H9 (cell line): Measurements from ENCODE around the gene C1orf52. TPM values are rescaled to one million over a fixed set of nuclear protein-coding genes. Genes with fewer than 3 reads are reported as not detected.

ENCODE experiments used
- DNase-seq: peaks from one replicate; pipeline ENCODE4 v3.0.0-alpha.2; 2017
- H2AFZ ChIP-seq: one replicate; pipeline ENCODE4 v1.6.1; 2013; ENCODE audit warnings: mild to moderate bottlenecking, low read length, control low read depth, moderate library complexity
- H2AK5ac ChIP-seq: 2 replicates; pipeline ENCODE4 v1.6.1; 2013; ENCODE audit warnings: low read length, control low read depth, mixed read lengths; ENCODE audit not compliant: insufficient read length
- H2BK120ac ChIP-seq: one replicate; pipeline ENCODE4 v1.6.1; 2013; ENCODE audit warnings: low read depth, mild to moderate bottlenecking, low read length, control low read depth, inconsistent platforms; ENCODE audit not compliant: poor library complexity, severe bottlenecking
- H2BK12ac ChIP-seq: 2 replicates; pipeline ENCODE4 v1.6.1; 2013; ENCODE audit warnings: low read length, control low read depth, mixed read lengths, low read depth; ENCODE audit not compliant: insufficient read length
- H2BK15ac ChIP-seq: 2 replicates; pipeline ENCODE4 v1.6.1; 2013; ENCODE audit warnings: low read depth, low read length, control low read depth
- H2BK20ac ChIP-seq: one replicate; pipeline ENCODE4 v1.6.1; 2013; ENCODE audit warnings: low read depth, mild to moderate bottlenecking, low read length, control low read depth, inconsistent platforms; ENCODE audit not compliant: poor library complexity, severe bottlenecking
- H2BK5ac ChIP-seq: 2 replicates; pipeline ENCODE4 v1.6.1; 2013; ENCODE audit warnings: low read length, control low read depth, mixed read lengths; ENCODE audit not compliant: insufficient read length
- H3K14ac ChIP-seq: 2 replicates; pipeline ENCODE4 v1.6.1; 2013; ENCODE audit warnings: low read length, control low read depth; ENCODE audit not compliant: insufficient read depth
- H3K18ac ChIP-seq: 2 replicates; pipeline ENCODE4 v1.6.1; 2013; ENCODE audit warnings: low read depth, mild to moderate bottlenecking, mixed read lengths, low read length, control low read depth; ENCODE audit not compliant: insufficient read length
- H3K23ac ChIP-seq: 2 replicates; pipeline ENCODE4 v1.6.1; 2013; ENCODE audit warnings: low read length, control low read depth, mixed read lengths, low read depth; ENCODE audit not compliant: insufficient read length
- H3K23me2 ChIP-seq: 2 replicates; pipeline ENCODE4 v1.6.1; 2013; ENCODE audit warnings: low read depth, mild to moderate bottlenecking, mixed read lengths, low read length, control low read depth; ENCODE audit not compliant: insufficient read length, poor library complexity, severe bottlenecking
- H3K27ac ChIP-seq: 2 replicates; pipeline ENCODE4 v1.5.1; 2013; ENCODE audit warnings: low read length, control low read depth, mixed read lengths, low read depth; ENCODE audit not compliant: insufficient read length
- H3K27me3 ChIP-seq: 2 replicates; pipeline ENCODE4 v1.6.1; 2013; ENCODE audit warnings: low read length, control low read depth, inconsistent platforms; ENCODE audit not compliant: insufficient read depth
- H3K4ac ChIP-seq: 2 replicates; pipeline ENCODE4 v1.6.1; 2013; ENCODE audit warnings: low read depth, mild to moderate bottlenecking, control low read depth, inconsistent platforms, low read length, moderate library complexity
- H3K4me1 ChIP-seq: 2 replicates; pipeline ENCODE4 v1.6.1; 2013; ENCODE audit warnings: low read length, control low read depth, inconsistent platforms; ENCODE audit not compliant: insufficient read depth
- H3K4me2 ChIP-seq: 2 replicates; pipeline ENCODE4 v1.6.1; 2013; ENCODE audit warnings: low read length, control low read depth, mixed read lengths; ENCODE audit not compliant: insufficient read length, insufficient read depth
- H3K56ac ChIP-seq: 2 replicates; pipeline ENCODE4 v1.6.1; 2013; ENCODE audit warnings: low read depth, mild to moderate bottlenecking, mixed read lengths, low read length, control low read depth; ENCODE audit not compliant: insufficient read length
- H3K79me1 ChIP-seq: 2 replicates; pipeline ENCODE4 v1.6.1; 2013; ENCODE audit warnings: low read depth, mild to moderate bottlenecking, moderate library complexity, low read length, control low read depth, inconsistent platforms; ENCODE audit not compliant: insufficient read depth, poor library complexity, severe bottlenecking
- H3K79me2 ChIP-seq: 2 replicates; pipeline ENCODE4 v1.6.1; 2013; ENCODE audit warnings: low read length, control low read depth, inconsistent platforms; ENCODE audit not compliant: insufficient read depth
- H3K9ac ChIP-seq: 2 replicates; pipeline ENCODE4 v1.6.1; 2013; ENCODE audit warnings: low read length, control low read depth, mixed read lengths; ENCODE audit not compliant: insufficient read length; ENCODE audit errors: extremely low read depth
- H3K9me3 ChIP-seq: one replicate; pipeline ENCODE4 v1.6.1; 2013; ENCODE audit warnings: low read depth, low read length, inconsistent platforms; ENCODE audit not compliant: control insufficient read depth
- H3T11ph ChIP-seq: one replicate; pipeline ENCODE4 v1.6.1; 2013; ENCODE audit warnings: mild to moderate bottlenecking, low read length, control low read depth, inconsistent platforms
- H4K20me1 ChIP-seq: one replicate; pipeline ENCODE4 v1.6.1; 2013; ENCODE audit not compliant: control insufficient read depth, insufficient read length, insufficient read depth
- H4K5ac ChIP-seq: 2 replicates; pipeline ENCODE4 v1.6.1; 2013; ENCODE audit warnings: low read depth, mild to moderate bottlenecking, mixed read lengths, low read length, control low read depth; ENCODE audit not compliant: insufficient read length
- H4K8ac ChIP-seq: replicated peaks from 2 replicates; pipeline ENCODE4 v1.6.1; 2013; ENCODE audit warnings: low read length, control low read depth, mixed read lengths, low read depth; ENCODE audit not compliant: insufficient read length
- H4K91ac ChIP-seq: 2 replicates; pipeline ENCODE4 v1.6.1; 2013; ENCODE audit warnings: low read depth, mild to moderate bottlenecking, moderate library complexity, mixed read lengths, low read length, control low read depth; ENCODE audit not compliant: insufficient read length
- H3K27ac Mint-ChIP-seq, 3 experiments: 2 replicates in 2 of 3; 3 replicates in 1 of 3; pipeline ENCODE4 v1.8.0; 2020 to 2021; ENCODE audit warnings: mixed read lengths in 3 of 3, mild to moderate bottlenecking in 1 of 3, moderate library complexity in 1 of 3
- H3K27me3 Mint-ChIP-seq: 2 replicates; pipeline ENCODE4 v1.8.0; 2021; ENCODE audit warnings: low read depth, mild to moderate bottlenecking, moderate library complexity, mixed read lengths
- H3K36me3 Mint-ChIP-seq, 3 experiments: 2 replicates in 2 of 3; 3 replicates in 1 of 3; pipeline ENCODE4 v1.8.0; 2020 to 2021; ENCODE audit warnings: low read depth in 3 of 3, mixed read lengths in 3 of 3; ENCODE audit not compliant: insufficient read depth in 1 of 3
- H3K4me1 Mint-ChIP-seq, 2 experiments: 2 replicates each; pipeline ENCODE4 v1.8.0; 2020; ENCODE audit warnings: mixed read lengths in 2 of 2
- H3K4me3 Mint-ChIP-seq, 2 experiments: 2 replicates in 1 of 2; 3 replicates in 1 of 2; pipeline ENCODE4 v1.8.0; 2020 to 2021; ENCODE audit warnings: mild to moderate bottlenecking in 2 of 2, mixed read lengths in 2 of 2, moderate library complexity in 1 of 2
- H3K9me3 Mint-ChIP-seq, 2 experiments: 2 replicates in 1 of 2; 3 replicates in 1 of 2; pipeline ENCODE4 v1.8.0; 2020; ENCODE audit warnings: mild to moderate bottlenecking in 2 of 2, mixed read lengths in 2 of 2, moderate library complexity in 1 of 2
- CTCF ChIP-seq: fragments of 200-600 bp; sonication (generic); conservative IDR thresholded peaks from 3 replicates; pipeline ENCODE4 v1.8.0; 2021; ENCODE audit warnings: antibody characterized with exemption, mild to moderate bottlenecking
- WGBS: extraction: QIAGEN DNeasy Blood & Tissue Kit; methylation state at CpG from one replicate; pipeline ENCODE4 v1.1.7; 2013; ENCODE audit warnings: missing lambda C conversion rate, low lambda C conversion rate, mixed read lengths; ENCODE audit not compliant: insufficient read length; ENCODE audit errors: extremely low coverage; 5-methylcytosine and 5-hydroxymethylcytosine counted together
- total RNA-seq: library from RNA; stranded (reverse); gene quantifications from 2 replicates; pipeline ENCODE4 v1.2.1, GENCODE V29; 2021

The C1orf52 gene
- total RNA-seq, 1 experiment from 2014 or later, result 45.1 TPM

- Histone ChIP-seq H3K9ac (no peak overlapping the region), H3K56ac (no peak overlapping the region), H2AFZ (peak overlapping the region; percentile 65), H4K91ac (no peak overlapping the region), H3T11ph (no peak overlapping the region), H2BK20ac (no peak overlapping the region), H2BK15ac (no peak overlapping the region), H3K4ac (no peak overlapping the region), H3K4me2 (no peak overlapping the region), H3K79me2 (no peaks in the 10 kb centered on the region), H2BK12ac (no peak overlapping the region), H2AK5ac (no peak overlapping the region), H3K9me3 (no peaks in the 10 kb centered on the region), H4K20me1 (no peaks in the 10 kb centered on the region), H3K27me3 (no peaks in the 10 kb centered on the region), H3K23me2 (no peaks in the 10 kb centered on the region), H3K27ac (no peak overlapping the region), H3K23ac (no peak overlapping the region), H2BK120ac (no peak overlapping the region), H3K79me1 (no peaks in the 10 kb centered on the region), H2BK5ac (no peak overlapping the region), H3K18ac (no peak overlapping the region), H4K5ac (no peak overlapping the region), H3K4me1 (no peaks in the 10 kb centered on the region; the same call in 1 of the 2 replicates), H3K14ac (no peak overlapping the region), H4K8ac (no peak overlapping the region)
- Mint-ChIP-seq H3K9me3 (peaks cover 8 to 9% of the 10 kb centered on the region in 2 experiments), H3K27ac (peak overlapping the region in 1 of 3 experiments; percentile 66; a peak in 1 of 7 replicates), H3K27me3 (no peaks in the 10 kb centered on the region), H3K36me3 (peaks cover 4 to 13% (median 7%) of the 10 kb centered on the region in 3 experiments), H3K4me1 (peaks cover 26 to 28% of the 10 kb centered on the region in 2 experiments), H3K4me3 (no peak overlapping the region)
- DNase-seq, result no peak
- TF ChIP-seq CTCF, result no peak
- no CpG with 5 or more reads among the region's 4 CpGs for WGBS
Measured at GRCh38 chr1:85244271-85245061, 15.0 kb downstream of the C1orf52 start.
